HCT116 (cell line): ENCODE measurements around the gene REXO5. TPM values are rescaled to one million over a fixed set of nuclear protein-coding genes. Genes with fewer than 3 reads are reported as not detected.

Experiments
- ATAC-seq: fragments of 200-7000 bp; cut with Tn5 transposase; 2 replicates; pipeline ENCODE4 v1.9.1; 2020; ENCODE audit warnings: mild to moderate bottlenecking, moderate library complexity
- BruUV-seq: library from RNA; stranded (reverse); fragments of 400-500 nt; replicated peaks from 2 replicates; lab custom pipeline; 2021; lab: Mats Ljungman, UMichigan
- CTCF ChIA-PET: fragments of 300-600 bp; sonication (Branson Sonifier 250); formaldehyde crosslinking; loops from one replicate; lab custom pipeline; 2021; ENCODE audit warnings: antibody characterized with exemption; lab: Charles Lee
- POLR2A ChIA-PET: fragments of 300-600, 350-600 bp; sonication (Branson Sonifier 250); formaldehyde crosslinking; loops from one replicate; lab custom pipeline; 2021; ENCODE audit warnings: antibody characterized with exemption; lab: Charles Lee
- RAD21 ChIA-PET, 2 experiments: fragments of 300-600 bp; sonication (Branson Sonifier 250); formaldehyde crosslinking; loops; one replicate each; lab custom pipeline; 2023; ENCODE audit warnings: low total read pairs in 2 of 2; ENCODE audit not compliant: uncharacterized antibody in 2 of 2, unreplicated experiment in 2 of 2, low non-redundant PET in 1 of 2; lab: Charles Lee
- DNase-seq: peaks from one replicate; pipeline ENCODE4 v3.0.0-alpha.2; 2010; ENCODE audit warnings: low read depth, low spot score
- H2AFZ ChIP-seq: fragments of 200-600 bp; shearing (Covaris generic), sonication (generic); 2 replicates; pipeline ENCODE4 v1.6.1; 2017; ENCODE audit warnings: low read depth, mixed run types, mixed read lengths, antibody characterized with exemption, low read length; ENCODE audit not compliant: poor library complexity, severe bottlenecking
- H3K27ac ChIP-seq: 2 replicates; pipeline ENCODE4 v1.5.1; 2012; ENCODE audit warnings: low read depth, low read length
- H3K27me3 ChIP-seq: fragments of 200-600 bp; sonication (generic); 2 replicates; pipeline ENCODE4 v1.6.1; 2016; ENCODE audit warnings: mixed run types, low read length, mixed read lengths; ENCODE audit not compliant: insufficient read depth
- H3K36me3 ChIP-seq, 2 experiments: fragments of 200-500 bp in 1 of 2; fragments of 200-600 bp in 1 of 2; sonication (Bioruptor generic) in 1 of 2; sonication (generic) in 1 of 2; 2 replicates each; pipeline versions ENCODE4 v1.5.1 to v1.6.1; 2014 to 2016; ENCODE audit warnings: low read length in 2 of 2, inconsistent platforms in 1 of 2, mixed read lengths in 1 of 2, mixed run types in 1 of 2; ENCODE audit not compliant: insufficient read depth in 2 of 2, control insufficient read depth in 1 of 2
- H3K4me1 ChIP-seq, 2 experiments: fragments of 200-600 bp in 1 of 2; sonication (generic) in 1 of 2; 2 replicates each; pipeline versions ENCODE4 v1.5.1 to v1.6.1; 2012 to 2017; ENCODE audit warnings: low read length in 2 of 2, inconsistent platforms in 1 of 2, mild to moderate bottlenecking in 1 of 2, mixed read lengths in 1 of 2, mixed run types in 1 of 2, moderate library complexity in 1 of 2; ENCODE audit not compliant: insufficient read depth in 2 of 2, control insufficient read depth in 1 of 2
- H3K4me2 ChIP-seq: fragments of 200-600 bp; sonication (generic); 2 replicates; pipeline ENCODE4 v1.6.1; 2017; ENCODE audit warnings: mixed run types, low read length, mixed read lengths
- H3K4me3 ChIP-seq, 2 experiments: fragments of 200-600 bp in 1 of 2; sonication (generic) in 1 of 2; replicated peaks in 1 of 2; 2 replicates each; pipeline ENCODE4 v1.5.1; 2011 to 2016; ENCODE audit warnings: low read length in 2 of 2, control low read depth in 1 of 2, low read depth in 1 of 2, mild to moderate bottlenecking in 1 of 2, mixed read lengths in 1 of 2, mixed run types in 1 of 2
- H3K79me2 ChIP-seq: fragments of 200-600 bp; sonication (generic); 2 replicates; pipeline ENCODE4 v1.6.1; 2017; ENCODE audit warnings: mild to moderate bottlenecking, mixed run types, low read length, moderate library complexity, mixed read lengths; ENCODE audit not compliant: insufficient read depth
- H3K9ac ChIP-seq: fragments of 200-600 bp; sonication (generic); 2 replicates; pipeline ENCODE4 v1.6.1; 2016; ENCODE audit warnings: low read length, mixed read lengths
- H3K9me2 ChIP-seq: fragments of 200-600 bp; sonication (generic), shearing (Covaris generic); 2 replicates; pipeline ENCODE4 v1.6.1; 2017; ENCODE audit warnings: mixed run types, mild to moderate bottlenecking, moderate library complexity; ENCODE audit not compliant: insufficient read depth
- H3K9me3 ChIP-seq, 2 experiments: fragments of 200-500 bp in 1 of 2; fragments of 200-600 bp in 1 of 2; sonication (Bioruptor generic) in 1 of 2; sonication (generic) in 1 of 2; 2 replicates each; pipeline ENCODE4 v1.6.1; 2014 to 2017; ENCODE audit warnings: low read length in 2 of 2, mixed read lengths in 2 of 2, inconsistent platforms in 1 of 2, low read depth in 1 of 2, mild to moderate bottlenecking in 1 of 2, mixed run types in 1 of 2, moderate library complexity in 1 of 2; ENCODE audit not compliant: control insufficient read depth in 1 of 2, insufficient read depth in 1 of 2
- H4K20me1 ChIP-seq: fragments of 200-600 bp; sonication (generic), shearing (Covaris generic); 2 replicates; pipeline ENCODE4 v1.6.1; 2017; ENCODE audit warnings: mixed run types, mild to moderate bottlenecking, moderate library complexity; ENCODE audit not compliant: insufficient read depth
- CBX3 ChIP-seq: IDR thresholded peaks from 2 replicates; pipeline ENCODE4 v1.6.1; 2012; ENCODE audit warnings: low read depth
- EGR1 ChIP-seq: IDR thresholded peaks from 2 replicates; pipeline ENCODE4 v1.6.1; 2012; ENCODE audit warnings: low read depth
- EZH2 ChIP-seq: fragments of 200-600 bp; sonication (generic); IDR thresholded peaks from 2 replicates; pipeline ENCODE4 v1.6.1; 2017; ENCODE audit warnings: antibody characterized with exemption, mixed run types
- EZH2phosphoT487 ChIP-seq: fragments of 200-600 bp; IDR thresholded peaks from 2 replicates; pipeline ENCODE4 v1.6.1; 2018; ENCODE audit warnings: antibody characterized with exemption, borderline replicate concordance
- RAD21 ChIP-seq: IDR thresholded peaks from 2 replicates; pipeline ENCODE4 v1.6.1; 2012; ENCODE audit warnings: low read depth, mild to moderate bottlenecking
- REST ChIP-seq: IDR thresholded peaks from 2 replicates; pipeline ENCODE4 v1.6.1; 2012; ENCODE audit warnings: low read depth
- SIN3A ChIP-seq: IDR thresholded peaks from 2 replicates; pipeline ENCODE4 v1.6.1; 2012; ENCODE audit warnings: low read depth
- YY1 ChIP-seq: IDR thresholded peaks from 2 replicates; pipeline ENCODE4 v1.6.1; 2011; ENCODE audit warnings: low read length, low read depth, moderate library complexity, mild to moderate bottlenecking; ENCODE audit not compliant: insufficient replicate concordance; ENCODE audit errors: extremely low read depth
- intact Hi-C: fragments of 100-400 bp; cut with micrococcal nuclease; formaldehyde crosslinking; loops from 2 replicates; pipeline ENCODE4 v1.10.0; 2022
- total RNA-seq: library from RNA; stranded (reverse); gene quantifications from one replicate; pipeline ENCODE4 v1.2.1, GENCODE V29; 2021; ENCODE audit not compliant: unreplicated experiment
- TF ChIP-seq, protein P1 (sequence below), 3 experiments: fragments of 200-600 bp in 1 of 3; sonication (generic) in 1 of 3; IDR thresholded peaks in 2 of 3; conservative IDR thresholded peaks in 1 of 3; 2 replicates each; pipeline ENCODE4 v1.5.1; 2012 to 2017; ENCODE audit warnings: low read depth in 2 of 3, low read length in 2 of 3, antibody characterized with exemption in 1 of 3, borderline replicate concordance in 1 of 3, control low read depth in 1 of 3, mild to moderate bottlenecking in 1 of 3, mixed read lengths in 1 of 3, mixed run types in 1 of 3, moderate library complexity in 1 of 3; ENCODE audit not compliant: insufficient read depth in 1 of 3

REXO5 gene
- total RNA-seq, 1 experiment from 2014 or later: 10.5 TPM

DNA sequence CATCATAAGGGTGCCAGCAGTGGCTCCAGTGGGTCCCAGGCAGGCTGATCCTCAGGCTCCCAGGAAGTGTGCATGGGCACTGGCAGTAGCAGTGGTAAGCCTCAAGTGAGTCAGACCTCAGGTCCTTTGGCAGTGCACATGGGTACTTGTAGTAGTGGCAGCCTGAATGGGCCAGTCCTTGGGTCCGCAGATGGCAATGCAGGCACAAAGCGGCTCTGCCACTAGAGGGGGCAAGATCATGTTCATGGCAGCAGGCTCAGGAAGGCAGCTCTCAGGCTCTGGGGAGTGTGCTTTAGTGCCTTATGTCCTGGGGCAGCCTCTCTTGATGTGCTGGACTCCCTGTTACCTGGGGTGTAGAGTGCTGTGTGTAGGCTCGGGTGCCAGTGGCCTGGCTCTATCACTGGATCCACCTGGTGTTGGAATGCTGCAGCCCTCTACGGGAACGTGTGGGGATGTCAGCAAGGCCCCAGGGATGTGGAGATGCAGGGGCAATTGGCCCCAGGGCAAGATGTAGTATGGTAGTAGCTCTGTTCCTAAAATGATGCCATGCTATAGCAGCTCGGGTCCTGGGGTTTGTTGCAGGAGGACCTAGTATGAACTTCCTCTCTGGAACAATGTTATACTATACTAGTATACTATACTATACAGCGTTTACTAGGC lies 31.5 kb upstream of the REXO5 start:
- Histone ChIP-seq H2AFZ (no peak overlapping the region), H3K27ac (no peak overlapping the region), H3K4me1 (peaks cover 0 to 5% of the 10 kb centered on the region in 2 experiments; a peak in 1 of 4 replicates), H3K79me2 (no peaks in the 10 kb centered on the region), H3K9me3 (0 out of 4 replicates have a peak, but pooled peaks cover 0 to 3% of the 10 kb centered on the region in 2 experiments), H3K36me3 (no peaks in the 10 kb centered on the region), H3K9me2 (no peaks in the 10 kb centered on the region), H3K9ac (no peak overlapping the region), H4K20me1 (no peaks in the 10 kb centered on the region), H3K4me3 (no peak overlapping the region), H3K4me2 (no peak overlapping the region), H3K27me3 (no peaks in the 10 kb centered on the region)
- intact Hi-C loops: no loop called here
- TF ChIP-seq EGR1 (no peak), RAD21 (peak; percentile 66), YY1 (peak; percentile 26), CBX3 (peak; percentile 69; the same call in 1 of the 2 replicates), EZH2phosphoT487 (no peak)
- TF ChIP-seq, protein P1, sequence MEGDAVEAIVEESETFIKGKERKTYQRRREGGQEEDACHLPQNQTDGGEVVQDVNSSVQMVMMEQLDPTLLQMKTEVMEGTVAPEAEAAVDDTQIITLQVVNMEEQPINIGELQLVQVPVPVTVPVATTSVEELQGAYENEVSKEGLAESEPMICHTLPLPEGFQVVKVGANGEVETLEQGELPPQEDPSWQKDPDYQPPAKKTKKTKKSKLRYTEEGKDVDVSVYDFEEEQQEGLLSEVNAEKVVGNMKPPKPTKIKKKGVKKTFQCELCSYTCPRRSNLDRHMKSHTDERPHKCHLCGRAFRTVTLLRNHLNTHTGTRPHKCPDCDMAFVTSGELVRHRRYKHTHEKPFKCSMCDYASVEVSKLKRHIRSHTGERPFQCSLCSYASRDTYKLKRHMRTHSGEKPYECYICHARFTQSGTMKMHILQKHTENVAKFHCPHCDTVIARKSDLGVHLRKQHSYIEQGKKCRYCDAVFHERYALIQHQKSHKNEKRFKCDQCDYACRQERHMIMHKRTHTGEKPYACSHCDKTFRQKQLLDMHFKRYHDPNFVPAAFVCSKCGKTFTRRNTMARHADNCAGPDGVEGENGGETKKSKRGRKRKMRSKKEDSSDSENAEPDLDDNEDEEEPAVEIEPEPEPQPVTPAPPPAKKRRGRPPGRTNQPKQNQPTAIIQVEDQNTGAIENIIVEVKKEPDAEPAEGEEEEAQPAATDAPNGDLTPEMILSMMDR (IDR thresholded peaks at IDR 0.05 in 2 of 3, conservative IDR thresholded peaks at IDR 0.05 in 1 of 3; ENCODE audit: borderline replicate concordance in 1 of 3, insufficient read depth in 1 of 3, low read depth in 2 of 3, low read length in 2 of 3): peak; percentile 57 to 93 (median 89)
- peak; percentile 99 for ATAC-seq
- POLR2A ChIA-PET: no interaction called here
- CTCF ChIA-PET: interaction anchor here (0.6 to 3.0 kb wide), 4 partner anchors 8 to 16 kb away, joined by 3 to 14 read pairs (median 4); partner anchors contain the start of gene ACSM3
- RAD21 ChIA-PET: no interaction called here
- DNase-seq: peak; percentile 68
- BruUV-seq: no TSS peak

DNA sequence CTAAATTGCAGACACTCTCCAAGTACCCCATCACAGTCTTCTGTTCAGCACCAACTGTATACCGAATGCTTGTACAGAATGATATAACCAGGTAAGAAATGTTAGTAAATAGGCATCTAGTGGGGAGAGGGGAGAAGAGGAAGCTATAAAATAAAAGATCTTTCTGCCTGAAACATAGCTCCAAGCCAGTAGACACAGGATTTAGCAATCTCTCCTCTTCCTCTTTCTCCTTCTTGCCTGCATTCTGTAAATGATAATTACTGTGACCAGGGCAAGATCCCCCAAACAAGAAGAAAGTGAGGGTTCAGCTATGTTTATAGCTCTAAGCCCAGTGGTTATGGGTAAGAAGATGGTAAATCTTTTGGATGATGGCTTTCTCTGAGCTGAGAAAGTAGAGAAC lies 24.6 kb upstream of the REXO5 start:
- no peaks in the 10 kb centered on the region for H3K9me2 ChIP-seq
- no TSS peak for BruUV-seq
- H3K4me3 ChIP-seq: no peak overlapping the region
- H3K9ac ChIP-seq: no peak overlapping the region
- H3K27me3 ChIP-seq: no peaks in the 10 kb centered on the region
- H3K9me3 ChIP-seq: no peaks in the 10 kb centered on the region
- intact Hi-C loops: no loop called here
- ChIA-PET CTCF (no interaction called here), POLR2A (no interaction called here), RAD21 (no interaction called here)
- H2AFZ ChIP-seq: no peak overlapping the region
- no peak overlapping the region for H3K27ac ChIP-seq
- no peak overlapping the region for H3K4me2 ChIP-seq
- no peaks in the 10 kb centered on the region for H3K4me1 ChIP-seq
- no peaks in the 10 kb centered on the region for H4K20me1 ChIP-seq
- DNase-seq (no peak), ATAC-seq (no peak)
- no peaks in the 10 kb centered on the region for H3K79me2 ChIP-seq
- no peaks in the 10 kb centered on the region for H3K36me3 ChIP-seq
- TF ChIP-seq, protein P1 (IDR thresholded peaks at IDR 0.05 in 2 of 3, conservative IDR thresholded peaks at IDR 0.05 in 1 of 3; ENCODE audit: borderline replicate concordance in 1 of 3, insufficient read depth in 1 of 3, low read depth in 2 of 3, low read length in 2 of 3): no peak
- TF ChIP-seq REST (no peak), EZH2 (no peak), EZH2phosphoT487 (no peak), CBX3 (no peak), SIN3A (no peak), RAD21 (no peak)
